Prostate gland (tissue), 2 donors: ENCODE results near the gene INSR.

Source experiments
- POLR2A ChIP-seq: fragments of 450-650 bp; IDR thresholded peaks from one replicate; pipeline ENCODE4 v1.6.1; 2016; ENCODE audit warnings: antibody characterized with exemption, mild to moderate bottlenecking
- POLR2AphosphoS5 ChIP-seq: sonication (generic); formaldehyde crosslinking; IDR thresholded peaks from one replicate; pipeline ENCODE4 v1.6.1; 2017; ENCODE audit warnings: antibody characterized with exemption
- TF ChIP-seq, protein P1 (sequence below), 4 experiments: fragments of 200-600 bp in 2 of 4; fragments of 450-650 bp in 2 of 4; sonication (generic) in 2 of 4; IDR thresholded peaks; 1 replicate in 3 of 4; 2 replicates in 1 of 4; pipeline ENCODE4 v1.5.1; 2016 to 2019; ENCODE audit warnings: antibody characterized with exemption in 4 of 4, mild to moderate bottlenecking in 2 of 4, moderate library complexity in 2 of 4

DNA sequence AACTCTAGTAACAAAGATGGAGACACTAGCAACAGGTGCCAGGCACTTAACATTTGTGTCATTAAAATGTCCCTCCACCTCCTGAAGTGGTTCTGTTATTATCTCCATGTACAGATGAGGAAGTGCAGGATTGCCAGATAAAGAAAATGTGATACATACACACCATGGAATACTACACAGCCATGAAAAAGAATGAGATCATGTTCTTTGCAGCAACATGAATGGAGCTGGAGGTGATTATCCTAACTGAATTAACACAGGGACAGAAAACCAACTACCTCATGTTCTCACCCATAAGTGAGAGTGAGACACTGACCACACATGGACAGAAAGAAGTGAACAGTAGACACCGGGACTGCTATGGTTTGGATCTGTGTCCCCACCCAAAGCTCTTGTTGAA, 164.2 kb downstream of the INSR start:
- TF ChIP-seq, protein P1, sequence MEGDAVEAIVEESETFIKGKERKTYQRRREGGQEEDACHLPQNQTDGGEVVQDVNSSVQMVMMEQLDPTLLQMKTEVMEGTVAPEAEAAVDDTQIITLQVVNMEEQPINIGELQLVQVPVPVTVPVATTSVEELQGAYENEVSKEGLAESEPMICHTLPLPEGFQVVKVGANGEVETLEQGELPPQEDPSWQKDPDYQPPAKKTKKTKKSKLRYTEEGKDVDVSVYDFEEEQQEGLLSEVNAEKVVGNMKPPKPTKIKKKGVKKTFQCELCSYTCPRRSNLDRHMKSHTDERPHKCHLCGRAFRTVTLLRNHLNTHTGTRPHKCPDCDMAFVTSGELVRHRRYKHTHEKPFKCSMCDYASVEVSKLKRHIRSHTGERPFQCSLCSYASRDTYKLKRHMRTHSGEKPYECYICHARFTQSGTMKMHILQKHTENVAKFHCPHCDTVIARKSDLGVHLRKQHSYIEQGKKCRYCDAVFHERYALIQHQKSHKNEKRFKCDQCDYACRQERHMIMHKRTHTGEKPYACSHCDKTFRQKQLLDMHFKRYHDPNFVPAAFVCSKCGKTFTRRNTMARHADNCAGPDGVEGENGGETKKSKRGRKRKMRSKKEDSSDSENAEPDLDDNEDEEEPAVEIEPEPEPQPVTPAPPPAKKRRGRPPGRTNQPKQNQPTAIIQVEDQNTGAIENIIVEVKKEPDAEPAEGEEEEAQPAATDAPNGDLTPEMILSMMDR (IDR thresholded peaks at IDR 0.05) = no peak
- TF ChIP-seq POLR2A (no peak), POLR2AphosphoS5 (no peak)
